Activated gamma-delta T cell treated with anti-CD3 and anti-CD28 coated beads, Interleukin-2, amount 50 U/mL, for 16 hours (primary cell): ENCODE data around the gene ZNF813.

Experiments used
- DNase-seq: peaks from one replicate; pipeline ENCODE4 v3.0.0-alpha.2; 2020; ENCODE audit warnings: low read depth

Gene ZNF813

GRCh38 chr19:53520547-53521372 is 53.2 kb downstream of the ZNF813 start:
- DNase-seq, result peak; percentile 83

- DNase-seq, result no peak
Observed at GRCh38 chr19:53521373-53522202, 54.1 kb downstream of the ZNF813 start.

GRCh38 chr19:53525922-53526321 is 58.4 kb downstream of the ZNF813 start:
- no peak for DNase-seq

- DNase-seq, result no peak
Observed at GRCh38 chr19:53530622-53531021, 63.1 kb downstream of the ZNF813 start.

- DNase-seq, result no peak
Observed at GRCh38 chr19:53531457-53531856, 63.9 kb downstream of the ZNF813 start.

GRCh38 chr19:53532362-53532761 is 64.8 kb downstream of the ZNF813 start:
- DNase-seq, result no peak

GRCh38 chr19:53536225-53536548 is 68.7 kb downstream of the ZNF813 start:
- no peak for DNase-seq

GRCh38 chr19:53537121-53537520 is 69.6 kb downstream of the ZNF813 start:
- no peak for DNase-seq

GRCh38 chr19:53537521-53538377 is 70.2 kb downstream of the ZNF813 start, which contains the start of gene ZNF331:
Gene ZNF331, plus strand, starts transcription at chr19:53538145. Its CDS starts 31,232 bp downstream, at chr19:53569377.
- DNase-seq, result peak; percentile 87

GRCh38 chr19:53538378-53539109 is 71.0 kb downstream of the ZNF813 start:
- DNase-seq, result no peak

- no peak for DNase-seq
Observed at GRCh38 chr19:53540091-53540490, 72.6 kb downstream of the ZNF813 start.

- DNase-seq, result no peak
Observed at GRCh38 chr19:53541971-53542370, 74.4 kb downstream of the ZNF813 start.

- DNase-seq, result no peak
Observed at GRCh38 chr19:53545271-53546065, 77.9 kb downstream of the ZNF813 start.
